Adipose tissue (tissue), 3 donors: ENCODE data around the gene CISD1. TPM values are rescaled to one million over a fixed set of nuclear protein-coding genes. Genes with fewer than 3 reads are reported as not detected.
"Not testable (repeated sequence)": the region's sequence is repeated elsewhere in the genome, so short reads cannot be mapped to it uniquely, and the experiment has no call there.

Source experiments
- H3K27ac ChIP-seq: one replicate; pipeline ENCODE4 v1.5.1; 2013; ENCODE audit warnings: low read depth, low read length
- WGBS, 3 donors: extraction: QIAGEN DNeasy Blood & Tissue Kit; methylation state at CpG; one replicate each; pipeline ENCODE4 v1.1.7; 2013; 5-methylcytosine and 5-hydroxymethylcytosine counted together
- polyA plus RNA-seq, 3 donors: library from polyadenylated mRNA; stranded (reverse); fragments of 200-250 nt; gene quantifications; one replicate each; pipeline ENCODE4 v1.2.3, GENCODE V29; 2013
- donor health status: healthy with polysubstance abuse.
- donor health status: Bipolar disorder and iron deficiency.
- donor health status: healthy.

CISD1 gene
- polyA plus RNA-seq = 10 to 100 TPM; 11.9 to 26.8 (median 18.0) TPM

GRCh38 chr10:58268946-58269781 is at the start of gene CISD1:
Gene CISD1 (plus strand): TSS chr10:58269162. CDS start chr10:58269274, 112 bp downstream.
- peak within 1 kb of the TSS; percentile 91 for H3K27ac ChIP-seq
- 0% methylated on average over 66 of the region's 66 CpGs for WGBS, 3 donors

- no peak overlapping the region for H3K27ac ChIP-seq
These were observed 49.1 kb upstream of the CISD1 start for GRCh38 chr10:58219875-58220274.

GRCh38 chr10:58220769-58221451 is 48.1 kb upstream of the CISD1 start:
- no peak overlapping the region for H3K27ac ChIP-seq
- 97 to 98% (median 98%) methylated on average over 2 of the region's 2 CpGs for WGBS, 3 donors

GRCh38 chr10:58225654-58226053 is 43.3 kb upstream of the CISD1 start:
- H3K27ac ChIP-seq = no peak overlapping the region
- 82 to 99% (median 94%) methylated on average over 2 of the region's 2 CpGs for WGBS, 3 donors

GRCh38 chr10:58229856-58230255 is 39.1 kb upstream of the CISD1 start:
- H3K27ac ChIP-seq = not testable (repeated sequence)
- WGBS, 3 donors = 92 to 93% (median 92%) methylated on average over 7 of the region's 7 CpGs

GRCh38 chr10:58237014-58237834 is 31.7 kb upstream of the CISD1 start:
- 91 to 100% (median 97%) methylated on average over 3 of the region's 3 CpGs for WGBS, 3 donors
- H3K27ac ChIP-seq = no peak overlapping the region

GRCh38 chr10:58239561-58240169 is 29.3 kb upstream of the CISD1 start:
- WGBS, 3 donors = 74 to 84% (median 83%) methylated on average over 5 of the region's 5 CpGs
- H3K27ac ChIP-seq = no peak overlapping the region

GRCh38 chr10:58240531-58240930 is 28.4 kb upstream of the CISD1 start:
- 73 to 77% (median 76%) methylated on average over 4 of the region's 4 CpGs for WGBS, 3 donors
- H3K27ac ChIP-seq = no peak overlapping the region

- H3K27ac ChIP-seq = no peak overlapping the region
- WGBS, 3 donors = 76 to 97% (median 94%) methylated on average over 3 of the region's 3 CpGs
These were observed 27.6 kb upstream of the CISD1 start for GRCh38 chr10:58241346-58241745.

- no peak overlapping the region for H3K27ac ChIP-seq
- 98 to 99% (median 98%) methylated on average over 18 of the region's 18 CpGs for WGBS, 3 donors
These were observed 25.7 kb upstream of the CISD1 start for GRCh38 chr10:58243269-58243668.

GRCh38 chr10:58243801-58244200 is 25.2 kb upstream of the CISD1 start:
- H3K27ac ChIP-seq = not testable (repeated sequence)
- 91 to 96% (median 93%) methylated on average over 21 to 31 of the region's 31 CpGs for whole genome bisulfite sequencing, 3 donors

GRCh38 chr10:58244242-58244641 is 24.7 kb upstream of the CISD1 start:
- H3K27ac ChIP-seq = not testable (repeated sequence)
- WGBS, 3 donors = 95 to 97% (median 96%) methylated on average over 22 to 23 of the region's 28 CpGs

GRCh38 chr10:58244666-58245065 is 24.3 kb upstream of the CISD1 start:
- not testable (repeated sequence) for H3K27ac ChIP-seq
- WGBS, 3 donors = 77 to 84% (median 83%) methylated on average over 3 of the region's 3 CpGs

GRCh38 chr10:58253184-58253583 is 15.8 kb upstream of the CISD1 start:
- WGBS, 3 donors = 84 to 98% (median 97%) methylated on average over 4 of the region's 4 CpGs
- H3K27ac ChIP-seq = no peak overlapping the region

- H3K27ac ChIP-seq = no peak overlapping the region
- 35 to 97% (median 96%) methylated on average over 1 of the region's 1 CpG for WGBS, 3 donors
These were observed 14.3 kb upstream of the CISD1 start for GRCh38 chr10:58254644-58255043.

GRCh38 chr10:58256013-58256780 is 12.8 kb upstream of the CISD1 start:
- 80 to 94% (median 93%) methylated on average over 7 of the region's 7 CpGs for WGBS, 3 donors
- H3K27ac ChIP-seq = not testable (repeated sequence)

GRCh38 chr10:58258977-58259692 is 9.8 kb upstream of the CISD1 start:
- no peak overlapping the region for H3K27ac ChIP-seq
- 93 to 96% (median 96%) methylated on average over 4 of the region's 4 CpGs for WGBS, 3 donors
